Psoas muscle (tissue), 8 donors: ENCODE results near the gene OVCA2. TPM values are rescaled to one million over a fixed set of nuclear protein-coding genes. Genes with fewer than 3 reads are reported as not detected.

Experiments used
- ATAC-seq, 4 donors: fragments of 200-7000 bp; cut with Tn5 transposase; one replicate each; pipeline ENCODE4 v1.9.1; 2020; ENCODE audit warnings: moderate library complexity in 3 of 4, mild to moderate bottlenecking in 2 of 4
- DNase-seq, 2 donors: peaks; one replicate each; pipeline ENCODE4 v3.0.0-alpha.2; 2020
- H3K27ac ChIP-seq: fragments of 200-600 bp; one replicate; pipeline ENCODE4 v1.8.0; 2022
- H3K27me3 ChIP-seq, 3 donors: fragments of 200-600 bp in 1 of 3; one replicate each; pipeline versions ENCODE4 v1.6.1 to v1.8.0; 2013 to 2022; ENCODE audit warnings: low read length in 2 of 3, mild to moderate bottlenecking in 2 of 3, moderate library complexity in 1 of 3; ENCODE audit not compliant: insufficient read depth in 3 of 3
- H3K36me3 ChIP-seq, 2 donors: fragments of 200-600 bp in 1 of 2; one replicate each; pipeline versions ENCODE4 v1.6.1 to v1.8.0; 2013 to 2022; ENCODE audit warnings: low read depth in 1 of 2, mild to moderate bottlenecking in 1 of 2, moderate library complexity in 1 of 2; ENCODE audit not compliant: insufficient read depth in 1 of 2
- H3K4me1 ChIP-seq: fragments of 200-600 bp; one replicate; pipeline ENCODE4 v1.8.0; 2022
- H3K4me3 ChIP-seq: fragments of 200-600 bp; one replicate; pipeline ENCODE4 v1.8.0; 2022; ENCODE audit warnings: mild to moderate bottlenecking
- H3K9me3 ChIP-seq: fragments of 200-600 bp; one replicate; pipeline ENCODE4 v1.8.0; 2022
- WGBS, 3 donors: extraction: QIAGEN DNeasy Blood & Tissue Kit; methylation state at CpG; one replicate each; pipeline versions ENCODE4 v1.1.6 to v1.1.7; 2013; 5-methylcytosine and 5-hydroxymethylcytosine counted together
- intact Hi-C, 2 donors: fragments of 100-400 bp; cut with DNase I; formaldehyde crosslinking; loops; one replicate each; pipeline versions ENCODE4 v1.11.0 to v1.14.2; 2022
- polyA plus RNA-seq, 3 donors: library from polyadenylated mRNA; stranded (reverse); fragments of 200-250 nt; gene quantifications; one replicate each; pipeline ENCODE4 v1.2.3, GENCODE V29; 2013
- total RNA-seq, 4 donors: library from RNA; stranded (reverse); fragmentation: NEBNext Ultra II Directional in 2 of 4; extraction: Animal tissue kit (Norgen Biotek cat#: 25700) in 2 of 4; gene quantifications; one replicate each; pipeline versions ENCODE4 v1.2.1 to v1.2.4, GENCODE V29; 2021 to 2023
- TF ChIP-seq, protein P1 (sequence below): fragments of 200-600 bp; IDR thresholded peaks from one replicate; pipeline ENCODE4 v1.8.0; 2022; ENCODE audit warnings: antibody characterized with exemption
- donor health status: healthy with polysubstance abuse.
- donor health status: DM: no; HTN: no; CAD: no; lungs with moderate emphysema.
- donor health status: Bipolar disorder and iron deficiency.
- donor health status: healthy.
- donor health status: DM: yes; HTN: yes; CAD: no.
- donor health status: DM: no; HTN: no; CAD: no.
- donor health status: DM: no; HTN: no; CAD: no.
- donor health status: DM: yes; HTN: yes; CAD: no.

OVCA2 gene
- total and polyA plus RNA-seq, 7 donors = 10.1 to 66.1 (median 23.0) TPM

GRCh38 chr17:2081564-2081963 is 39.7 kb downstream of the OVCA2 start:
- H3K4me3 ChIP-seq = no peak overlapping the region
- H3K27me3 ChIP-seq = no peaks in the 10 kb centered on the region
- TF ChIP-seq, protein P1, sequence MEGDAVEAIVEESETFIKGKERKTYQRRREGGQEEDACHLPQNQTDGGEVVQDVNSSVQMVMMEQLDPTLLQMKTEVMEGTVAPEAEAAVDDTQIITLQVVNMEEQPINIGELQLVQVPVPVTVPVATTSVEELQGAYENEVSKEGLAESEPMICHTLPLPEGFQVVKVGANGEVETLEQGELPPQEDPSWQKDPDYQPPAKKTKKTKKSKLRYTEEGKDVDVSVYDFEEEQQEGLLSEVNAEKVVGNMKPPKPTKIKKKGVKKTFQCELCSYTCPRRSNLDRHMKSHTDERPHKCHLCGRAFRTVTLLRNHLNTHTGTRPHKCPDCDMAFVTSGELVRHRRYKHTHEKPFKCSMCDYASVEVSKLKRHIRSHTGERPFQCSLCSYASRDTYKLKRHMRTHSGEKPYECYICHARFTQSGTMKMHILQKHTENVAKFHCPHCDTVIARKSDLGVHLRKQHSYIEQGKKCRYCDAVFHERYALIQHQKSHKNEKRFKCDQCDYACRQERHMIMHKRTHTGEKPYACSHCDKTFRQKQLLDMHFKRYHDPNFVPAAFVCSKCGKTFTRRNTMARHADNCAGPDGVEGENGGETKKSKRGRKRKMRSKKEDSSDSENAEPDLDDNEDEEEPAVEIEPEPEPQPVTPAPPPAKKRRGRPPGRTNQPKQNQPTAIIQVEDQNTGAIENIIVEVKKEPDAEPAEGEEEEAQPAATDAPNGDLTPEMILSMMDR = no peak
- no peaks in the 10 kb centered on the region for H3K9me3 ChIP-seq
- 74 to 78% (median 78%) methylated on average over 9 of the region's 9 CpGs for WGBS, 3 donors
- DNase-seq (peak in 1 of 2 donors; percentile 38), ATAC-seq (no peak)
- intact Hi-C loops = no loop called here
- peaks cover 39% of the 10 kb centered on the region for H3K4me1 ChIP-seq
- H3K27ac ChIP-seq = no peak overlapping the region
- peaks cover 0 to 46% of the 10 kb centered on the region in 2 donors for H3K36me3 ChIP-seq

- Histone ChIP-seq H3K27me3 (no peaks in the 10 kb centered on the region), H3K36me3 (peaks cover 0 to 40% of the 10 kb centered on the region in 2 donors), H3K9me3 (no peaks in the 10 kb centered on the region), H3K27ac (peak overlapping the region; percentile 77), H3K4me3 (no peak overlapping the region), H3K4me1 (peaks cover 39% of the 10 kb centered on the region)
- intact Hi-C loops = no loop called here
- 65 to 75% (median 72%) methylated on average over 9 of the region's 9 CpGs for WGBS, 3 donors
- DNase-seq (peak in 1 of 2 donors; percentile 15), ATAC-seq (no peak)
- TF ChIP-seq, protein P1 = no peak
Measured at GRCh38 chr17:2082003-2082781, 40.4 kb downstream of the OVCA2 start.

GRCh38 chr17:2083613-2084035 is 41.8 kb downstream of the OVCA2 start:
- Histone ChIP-seq H3K9me3 (no peaks in the 10 kb centered on the region), H3K36me3 (peaks cover 0 to 34% of the 10 kb centered on the region in 2 donors), H3K4me3 (no peak overlapping the region), H3K4me1 (peaks cover 52% of the 10 kb centered on the region), H3K27ac (peak overlapping the region; percentile 77), H3K27me3 (no peaks in the 10 kb centered on the region)
- TF ChIP-seq, protein P1 = no peak
- DNase-seq = peak in 1 of 2 donors; percentile 54
- peak in 2 of 4 donors; percentile 2 to 16 for ATAC-seq
- intact Hi-C loops = no loop called here
- WGBS, 3 donors = 47 to 54% (median 52%) methylated on average over 7 of the region's 7 CpGs

GRCh38 chr17:2084036-2084765 is 42.4 kb downstream of the OVCA2 start:
- H3K27ac ChIP-seq = peak overlapping the region; percentile 77
- H3K27me3 ChIP-seq = no peaks in the 10 kb centered on the region
- peak; percentile 42 to 77 (median 64) for ATAC-seq
- intact Hi-C loops = no loop called here
- no peaks in the 10 kb centered on the region for H3K9me3 ChIP-seq
- TF ChIP-seq, protein P1 = no peak
- H3K4me1 ChIP-seq = peaks cover 58% of the 10 kb centered on the region
- peak; percentile 75 to 88 for DNase-seq
- no peak overlapping the region for H3K4me3 ChIP-seq
- WGBS, 3 donors = 29 to 33% (median 31%) methylated on average over 8 of the region's 8 CpGs
- peaks cover 0 to 28% of the 10 kb centered on the region in 2 donors for H3K36me3 ChIP-seq
